Stimulated activated CD4-positive, alpha-beta T cell treated with anti-CD3 and anti-CD28 coated beads, Interleukin-12 subunit alpha, Interleukin-12 subunit beta, amount 100 ng/mL, for 24 hours (primary cell): ENCODE results near the gene UTP11.

Experiments
- DNase-seq, 2 experiments: peaks; one replicate each; pipeline ENCODE4 v3.0.0-alpha.2; 2020; ENCODE audit warnings: low read depth in 2 of 2

The UTP11 gene

GRCh38 chr1:38071312-38072256 lies 59.0 kb downstream of the UTP11 start:
- DNase-seq = no peak

- DNase-seq = no peak
These were observed 60.3 kb downstream of the UTP11 start for GRCh38 chr1:38072858-38073257.

GRCh38 chr1:38073534-38074301 lies 61.2 kb downstream of the UTP11 start:
- no peak for DNase-seq

GRCh38 chr1:38074302-38074677 lies 61.8 kb downstream of the UTP11 start:
- DNase-seq = no peak
